Mesenchymal stem cell (in vitro differentiated cells and primary cell): Measurements from ENCODE around the gene MOXD1.
"Not testable (repeated sequence)": the region's sequence is repeated elsewhere in the genome, so short reads cannot be mapped to it uniquely, and the experiment has no call there.

ENCODE experiments used
- DNase-seq: peaks from one replicate; pipeline ENCODE4 v3.0.0-alpha.2; 2013
- H2AFZ ChIP-seq: one replicate; pipeline ENCODE4 v1.6.1; 2013; ENCODE audit warnings: low read depth, mild to moderate bottlenecking, control low read depth, inconsistent platforms, low read length, moderate library complexity
- H2AK5ac ChIP-seq: 2 replicates; pipeline ENCODE4 v1.6.1; 2013; ENCODE audit warnings: low read length, moderate library complexity, mild to moderate bottlenecking, inconsistent platforms; ENCODE audit not compliant: severe bottlenecking
- H2BK120ac ChIP-seq: one replicate; pipeline ENCODE4 v1.6.1; 2013; ENCODE audit warnings: low read depth, mild to moderate bottlenecking, inconsistent platforms, low read length, moderate library complexity
- H2BK12ac ChIP-seq, 2 experiments: one replicate each; pipeline ENCODE4 v1.6.1; 2013; ENCODE audit warnings: inconsistent platforms in 2 of 2, low read length in 2 of 2, mild to moderate bottlenecking in 2 of 2, moderate library complexity in 2 of 2, control low read depth in 1 of 2
- H2BK15ac ChIP-seq: one replicate; pipeline ENCODE4 v1.6.1; 2013; ENCODE audit warnings: mild to moderate bottlenecking, low read depth, inconsistent platforms; ENCODE audit not compliant: poor library complexity, severe bottlenecking
- H2BK5ac ChIP-seq: 2 replicates; pipeline ENCODE4 v1.6.1; 2013; ENCODE audit warnings: low read depth, mild to moderate bottlenecking, low read length, control low read depth, inconsistent platforms; ENCODE audit not compliant: poor library complexity, severe bottlenecking
- H3K14ac ChIP-seq, 2 experiments: one replicate each; pipeline ENCODE4 v1.6.1; 2013; ENCODE audit warnings: inconsistent platforms in 2 of 2, low read length in 2 of 2, control low read depth in 1 of 2, mild to moderate bottlenecking in 1 of 2, moderate library complexity in 1 of 2
- H3K18ac ChIP-seq, 2 experiments: one replicate each; pipeline ENCODE4 v1.6.1; 2013; ENCODE audit warnings: inconsistent platforms in 2 of 2, low read length in 2 of 2, control low read depth in 1 of 2, low read depth in 1 of 2, mild to moderate bottlenecking in 1 of 2
- H3K23ac ChIP-seq, 2 experiments: one replicate each; pipeline ENCODE4 v1.6.1; 2013; ENCODE audit warnings: inconsistent platforms in 2 of 2, low read length in 2 of 2, mild to moderate bottlenecking in 2 of 2, moderate library complexity in 2 of 2, control low read depth in 1 of 2
- H3K27ac ChIP-seq: 2 replicates; pipeline ENCODE4 v1.5.1; 2013; ENCODE audit warnings: mild to moderate bottlenecking, moderate library complexity, low read length, control low read depth, inconsistent platforms; ENCODE audit not compliant: poor library complexity, severe bottlenecking
- H3K27me3 ChIP-seq, 2 experiments: 2 replicates each; pipeline versions ENCODE4 v1.6.1 to v1.7.0; 2013; ENCODE audit warnings: low read length in 2 of 2, mild to moderate bottlenecking in 2 of 2, moderate library complexity in 2 of 2, control low read depth in 1 of 2, inconsistent platforms in 1 of 2; ENCODE audit not compliant: control insufficient read depth in 1 of 2, insufficient read depth in 1 of 2
- H3K36me3 ChIP-seq, 2 experiments: 2 replicates each; pipeline versions ENCODE4 v1.6.1 to v1.7.0; 2013; ENCODE audit warnings: low read length in 2 of 2, control low read depth in 1 of 2, inconsistent platforms in 1 of 2, low read depth in 1 of 2, mild to moderate bottlenecking in 1 of 2; ENCODE audit not compliant: insufficient read depth in 2 of 2, control insufficient read depth in 1 of 2
- H3K4ac ChIP-seq, 2 experiments: one replicate each; pipeline ENCODE4 v1.6.1; 2013; ENCODE audit warnings: inconsistent platforms in 2 of 2, low read length in 2 of 2, mild to moderate bottlenecking in 2 of 2, moderate library complexity in 2 of 2, control low read depth in 1 of 2, low read depth in 1 of 2
- H3K4me1 ChIP-seq: 2 replicates; pipeline ENCODE4 v1.6.1; 2013; ENCODE audit warnings: low read depth, low read length, control low read depth; ENCODE audit not compliant: control insufficient read depth, insufficient read depth
- H3K4me2 ChIP-seq: 2 replicates; pipeline ENCODE4 v1.6.1; 2013; ENCODE audit warnings: low read length, mild to moderate bottlenecking, inconsistent platforms; ENCODE audit not compliant: poor library complexity, severe bottlenecking
- H3K4me3 ChIP-seq, 2 experiments: 2 replicates each; pipeline versions ENCODE4 v1.5.1 to v1.7.0; 2013; ENCODE audit warnings: low read length in 2 of 2, mild to moderate bottlenecking in 2 of 2, control low read depth in 1 of 2, low read depth in 1 of 2; ENCODE audit not compliant: insufficient read depth in 1 of 2
- H3K79me1 ChIP-seq: replicated peaks from 2 replicates; pipeline ENCODE4 v1.6.1; 2013; ENCODE audit warnings: mild to moderate bottlenecking, control low read depth, low read length, inconsistent platforms; ENCODE audit not compliant: poor library complexity, severe bottlenecking
- H3K9ac ChIP-seq: 2 replicates; pipeline ENCODE4 v1.7.0; 2013; ENCODE audit warnings: mild to moderate bottlenecking, low read length, moderate library complexity
- H3K9me3 ChIP-seq: 2 replicates; pipeline ENCODE4 v1.7.0; 2013; ENCODE audit warnings: mild to moderate bottlenecking, low read length; ENCODE audit not compliant: control insufficient read depth
- H4K8ac ChIP-seq: one replicate; pipeline ENCODE4 v1.6.1; 2013; ENCODE audit warnings: inconsistent platforms, mild to moderate bottlenecking, low read length, moderate library complexity
- H4K91ac ChIP-seq: one replicate; pipeline ENCODE4 v1.6.1; 2013; ENCODE audit warnings: mild to moderate bottlenecking, low read length, inconsistent platforms
- WGBS: methylation state at CpG from one replicate; pipeline ENCODE4 v1.1.7; 2013; ENCODE audit warnings: mixed read lengths; 5-methylcytosine and 5-hydroxymethylcytosine counted together

MOXD1 gene

DNA sequence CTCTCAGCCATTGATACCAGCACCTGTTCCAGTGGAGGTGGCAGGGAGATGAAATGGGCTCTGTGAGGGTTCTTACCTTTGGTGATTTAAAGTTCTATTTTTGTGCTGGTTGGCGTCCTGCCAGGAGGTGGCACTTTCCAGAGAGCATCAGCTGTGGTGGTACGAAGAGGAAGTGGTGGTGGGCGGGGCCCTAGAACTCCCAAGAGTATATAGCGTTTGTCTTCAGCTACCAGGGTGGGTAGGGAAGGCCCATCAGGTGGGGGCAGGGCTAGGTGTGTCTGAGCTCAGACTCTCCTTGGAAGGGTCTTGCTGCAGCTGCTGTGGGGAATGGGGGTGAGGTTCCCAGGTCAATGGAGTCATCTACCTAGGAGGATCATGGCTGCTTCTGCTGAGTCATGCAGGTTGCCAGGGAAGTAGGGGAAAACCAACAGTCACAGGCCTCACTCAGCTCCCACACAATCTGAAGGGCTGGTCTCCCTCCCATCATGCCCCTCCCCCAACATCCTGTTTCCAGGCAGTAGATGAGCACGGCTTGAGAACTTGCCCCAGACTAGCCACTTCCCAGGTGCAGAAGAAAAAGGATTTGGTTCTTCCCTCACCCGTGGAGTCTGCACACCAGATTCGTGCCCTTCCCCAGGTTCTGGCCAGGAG is 46.6 kb downstream of the MOXD1 start:
- peak overlapping the region; percentile 7 for H2BK15ac ChIP-seq
- no peak overlapping the region for H3K4me3 ChIP-seq
- H3K27me3 ChIP-seq = no peaks in the 10 kb centered on the region
- peak overlapping the region; percentile 54 for H2AFZ ChIP-seq
- H2BK5ac ChIP-seq = no peak overlapping the region
- H3K4ac ChIP-seq = peak overlapping the region in 1 of 2 experiments; percentile 25
- no peak for DNase-seq
- peak overlapping the region; percentile 75 for H4K91ac ChIP-seq
- no peak overlapping the region for H3K27ac ChIP-seq
- no peak overlapping the region for H3K14ac ChIP-seq
- H3K9me3 ChIP-seq = no peaks in the 10 kb centered on the region
- peak overlapping the region in 1 of 2 experiments; percentile 51 for H3K18ac ChIP-seq
- no peak overlapping the region for H4K8ac ChIP-seq
- H3K4me1 ChIP-seq = no peaks in the 10 kb centered on the region
- WGBS = 87% methylated on average over 7 of the region's 7 CpGs
- no peak overlapping the region for H3K9ac ChIP-seq
- H2AK5ac ChIP-seq = no peak overlapping the region
- no peak overlapping the region for H3K4me2 ChIP-seq
- H2BK120ac ChIP-seq = no peak overlapping the region
- peaks cover 3% of the 10 kb centered on the region for H3K79me1 ChIP-seq
- no peak overlapping the region for H3K23ac ChIP-seq
- H3K36me3 ChIP-seq = peaks cover 12 to 35% of the 10 kb centered on the region in 2 experiments
- no peak overlapping the region for H2BK12ac ChIP-seq

DNA sequence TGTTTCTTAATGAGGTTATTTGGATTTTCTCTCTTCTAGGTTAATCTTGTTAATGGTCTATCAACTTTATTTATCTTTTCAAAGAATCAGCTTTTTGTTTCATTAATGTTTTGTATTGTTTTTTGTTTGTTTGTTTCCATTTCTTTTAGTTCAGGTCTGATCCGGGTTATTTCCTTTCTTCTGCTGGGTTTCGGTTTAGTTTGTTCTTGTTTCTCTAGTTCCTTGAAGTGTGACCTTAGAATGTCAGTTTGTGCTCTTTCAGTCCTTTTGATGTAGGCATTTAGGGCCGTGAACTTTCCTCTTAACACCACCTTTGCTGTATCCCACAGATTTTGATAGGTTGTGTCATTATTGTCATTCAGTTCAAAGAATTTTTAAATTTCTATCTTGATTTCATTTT is 49.3 kb downstream of the MOXD1 start:
- not testable (repeated sequence) for H3K27ac ChIP-seq, H3K4ac ChIP-seq, H2AFZ ChIP-seq, H4K8ac ChIP-seq, H3K9ac ChIP-seq, H3K79me1 ChIP-seq, H2BK15ac ChIP-seq, H3K23ac ChIP-seq, DNase-seq, H2BK5ac ChIP-seq, H3K18ac ChIP-seq, H2BK12ac ChIP-seq, H3K4me3 ChIP-seq, H3K4me1 ChIP-seq, H2AK5ac ChIP-seq, H2BK120ac ChIP-seq, H4K91ac ChIP-seq, H3K4me2 ChIP-seq, H3K14ac ChIP-seq, H3K9me3 ChIP-seq, H3K27me3 ChIP-seq
- peaks cover 12 to 35% of the 10 kb centered on the region in 2 experiments for H3K36me3 ChIP-seq
- WGBS = 100% methylated on average over 2 of the region's 3 CpGs

DNA sequence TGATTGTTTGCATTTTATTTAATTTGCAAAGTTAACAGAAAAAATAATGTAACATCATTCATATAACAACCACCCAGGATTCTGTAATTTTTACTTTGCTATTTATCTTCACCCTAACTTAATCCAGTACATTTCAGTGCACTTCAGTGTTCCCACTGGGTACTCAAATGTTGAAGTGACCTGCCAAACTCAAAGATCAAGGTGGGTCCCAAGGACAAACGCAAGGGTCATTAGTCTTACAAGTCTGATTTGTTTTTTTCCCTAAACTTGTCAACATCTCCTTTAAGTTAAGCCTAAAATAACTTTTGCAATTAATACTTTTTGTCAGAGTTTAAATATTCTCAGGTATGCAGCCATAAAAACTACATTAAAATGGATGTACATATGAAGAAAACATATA is 53.0 kb downstream of the MOXD1 start:
- Histone ChIP-seq H3K14ac (no peak overlapping the region), H4K8ac (no peak overlapping the region), H4K91ac (no peak overlapping the region), H2AFZ (no peak overlapping the region), H3K23ac (no peak overlapping the region), H2BK5ac (no peak overlapping the region), H2BK15ac (no peak overlapping the region), H3K4me2 (no peak overlapping the region), H3K36me3 (peaks cover 0 to 8% of the 10 kb centered on the region in 2 experiments), H3K27ac (no peak overlapping the region), H3K9me3 (peaks cover 6% of the 10 kb centered on the region), H3K79me1 (no peaks in the 10 kb centered on the region), H3K27me3 (no peaks in the 10 kb centered on the region), H2AK5ac (no peak overlapping the region), H3K4me3 (no peak overlapping the region), H3K4me1 (no peaks in the 10 kb centered on the region), H3K9ac (no peak overlapping the region), H2BK12ac (no peak overlapping the region), H3K18ac (no peak overlapping the region), H2BK120ac (no peak overlapping the region), H3K4ac (no peak overlapping the region)
- DNase-seq = no peak
- 67% methylated on average over 1 of the region's 1 CpG for WGBS

DNA sequence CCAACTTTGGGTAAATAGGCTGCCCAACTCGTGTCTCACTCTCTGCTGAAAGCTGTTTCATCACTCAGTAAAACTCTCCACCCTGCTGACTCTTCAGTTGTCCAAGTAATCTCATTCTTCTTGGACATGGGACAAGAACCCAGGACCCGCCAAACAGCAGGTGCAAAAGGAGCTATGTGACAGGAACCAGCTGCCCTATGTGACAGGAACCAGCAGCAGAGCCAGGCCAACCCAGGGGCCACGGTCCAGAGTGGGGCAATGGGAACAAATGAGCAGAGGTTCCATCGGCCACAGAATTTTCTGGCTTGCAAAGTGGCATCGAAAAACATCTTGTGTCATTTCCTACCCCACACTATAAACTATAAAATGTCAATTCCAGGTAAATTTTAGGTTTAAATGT is 56.5 kb downstream of the MOXD1 start:
- H2AK5ac ChIP-seq = no peak overlapping the region
- H2BK15ac ChIP-seq = no peak overlapping the region
- H3K23ac ChIP-seq = no peak overlapping the region
- peaks cover 6% of the 10 kb centered on the region for H3K9me3 ChIP-seq
- H3K4ac ChIP-seq = no peak overlapping the region
- no peak overlapping the region for H3K18ac ChIP-seq
- no peak overlapping the region for H4K8ac ChIP-seq
- peaks cover 0 to 26% of the 10 kb centered on the region in 2 experiments for H3K36me3 ChIP-seq
- no peak overlapping the region for H2BK12ac ChIP-seq
- no peak overlapping the region for H3K27ac ChIP-seq
- WGBS = 56% methylated on average over 3 of the region's 5 CpGs
- H3K79me1 ChIP-seq = no peaks in the 10 kb centered on the region
- DNase-seq = no peak
- H4K91ac ChIP-seq = no peak overlapping the region
- no peaks in the 10 kb centered on the region for H3K27me3 ChIP-seq
- no peak overlapping the region for H2AFZ ChIP-seq
- H3K14ac ChIP-seq = no peak overlapping the region
- H3K4me2 ChIP-seq = no peak overlapping the region
- no peaks in the 10 kb centered on the region for H3K4me1 ChIP-seq
- H2BK5ac ChIP-seq = no peak overlapping the region
- no peak overlapping the region for H3K4me3 ChIP-seq
- no peak overlapping the region for H3K9ac ChIP-seq
- H2BK120ac ChIP-seq = no peak overlapping the region
